ENCODE data around the gene LKAAEAR1. TPM values are rescaled to one million over a fixed set of nuclear protein-coding genes. Genes with fewer than 3 reads are reported as not detected.
A peak's percentile ranks its signal among the peaks of the same experiment; 100 is the strongest.

Gene LKAAEAR1
- total and polyA plus RNA-seq, 2 of the 13 experiments (the other 11 are each of a cell fraction or from before 2014, with no cell fraction given) = not detected

DNA sequence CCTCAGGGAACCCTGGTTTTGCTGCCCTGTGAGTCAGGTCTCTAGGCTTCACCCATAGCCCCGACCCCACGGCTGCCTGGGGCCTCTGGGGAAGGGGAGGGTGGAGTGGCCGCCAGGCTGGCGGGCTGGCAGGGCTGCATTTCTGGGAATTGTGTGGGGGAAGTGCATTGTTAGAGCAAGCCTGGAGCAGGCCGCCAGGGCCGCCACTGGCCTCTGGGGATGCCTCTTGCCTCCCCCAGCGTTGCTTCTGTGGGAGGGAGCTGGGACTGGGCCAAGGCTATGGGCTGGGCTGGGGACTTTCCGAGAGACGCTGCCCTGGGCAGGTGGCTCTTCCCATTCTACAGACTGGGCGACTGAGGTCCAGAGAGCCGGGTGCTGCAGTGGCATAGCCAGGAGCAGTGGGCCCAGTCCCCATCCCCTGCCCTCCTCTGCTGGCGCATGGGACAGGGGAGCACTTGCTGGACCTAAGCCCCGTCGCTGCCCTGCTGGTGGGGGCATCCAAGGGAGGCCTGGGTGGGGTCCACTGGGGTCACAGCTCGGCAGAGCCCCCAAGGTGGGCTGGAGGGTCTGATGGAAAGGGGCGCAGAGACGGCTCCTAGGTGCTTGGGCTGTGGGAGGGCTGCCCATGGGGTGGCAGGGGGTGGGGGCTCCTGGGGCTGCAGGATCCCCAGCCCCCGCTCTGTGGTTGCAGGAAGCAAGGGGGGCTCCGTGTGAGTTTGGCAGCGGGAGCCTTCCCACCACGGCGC, 28.1 kb downstream of the LKAAEAR1 start (continued):
- TF ChIP-seq, protein P1, sequence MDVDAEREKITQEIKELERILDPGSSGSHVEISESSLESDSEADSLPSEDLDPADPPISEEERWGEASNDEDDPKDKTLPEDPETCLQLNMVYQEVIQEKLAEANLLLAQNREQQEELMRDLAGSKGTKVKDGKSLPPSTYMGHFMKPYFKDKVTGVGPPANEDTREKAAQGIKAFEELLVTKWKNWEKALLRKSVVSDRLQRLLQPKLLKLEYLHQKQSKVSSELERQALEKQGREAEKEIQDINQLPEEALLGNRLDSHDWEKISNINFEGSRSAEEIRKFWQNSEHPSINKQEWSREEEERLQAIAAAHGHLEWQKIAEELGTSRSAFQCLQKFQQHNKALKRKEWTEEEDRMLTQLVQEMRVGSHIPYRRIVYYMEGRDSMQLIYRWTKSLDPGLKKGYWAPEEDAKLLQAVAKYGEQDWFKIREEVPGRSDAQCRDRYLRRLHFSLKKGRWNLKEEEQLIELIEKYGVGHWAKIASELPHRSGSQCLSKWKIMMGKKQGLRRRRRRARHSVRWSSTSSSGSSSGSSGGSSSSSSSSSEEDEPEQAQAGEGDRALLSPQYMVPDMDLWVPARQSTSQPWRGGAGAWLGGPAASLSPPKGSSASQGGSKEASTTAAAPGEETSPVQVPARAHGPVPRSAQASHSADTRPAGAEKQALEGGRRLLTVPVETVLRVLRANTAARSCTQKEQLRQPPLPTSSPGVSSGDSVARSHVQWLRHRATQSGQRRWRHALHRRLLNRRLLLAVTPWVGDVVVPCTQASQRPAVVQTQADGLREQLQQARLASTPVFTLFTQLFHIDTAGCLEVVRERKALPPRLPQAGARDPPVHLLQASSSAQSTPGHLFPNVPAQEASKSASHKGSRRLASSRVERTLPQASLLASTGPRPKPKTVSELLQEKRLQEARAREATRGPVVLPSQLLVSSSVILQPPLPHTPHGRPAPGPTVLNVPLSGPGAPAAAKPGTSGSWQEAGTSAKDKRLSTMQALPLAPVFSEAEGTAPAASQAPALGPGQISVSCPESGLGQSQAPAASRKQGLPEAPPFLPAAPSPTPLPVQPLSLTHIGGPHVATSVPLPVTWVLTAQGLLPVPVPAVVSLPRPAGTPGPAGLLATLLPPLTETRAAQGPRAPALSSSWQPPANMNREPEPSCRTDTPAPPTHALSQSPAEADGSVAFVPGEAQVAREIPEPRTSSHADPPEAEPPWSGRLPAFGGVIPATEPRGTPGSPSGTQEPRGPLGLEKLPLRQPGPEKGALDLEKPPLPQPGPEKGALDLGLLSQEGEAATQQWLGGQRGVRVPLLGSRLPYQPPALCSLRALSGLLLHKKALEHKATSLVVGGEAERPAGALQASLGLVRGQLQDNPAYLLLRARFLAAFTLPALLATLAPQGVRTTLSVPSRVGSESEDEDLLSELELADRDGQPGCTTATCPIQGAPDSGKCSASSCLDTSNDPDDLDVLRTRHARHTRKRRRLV (CRISPR knock-in tag; IDR thresholded peaks at IDR 0.05) = peak; percentile 17; the same call in 1 of the 2 replicates
- TF ChIP-seq ZMAT3 (CRISPR knock-in tag; conservative IDR thresholded peaks at IDR 0.05) = no peak
- TF ChIP-seq ZNF713 (CRISPR knock-in tag; IDR thresholded peaks at IDR 0.05) = 0 out of 2 replicates have a peak, but pooled peaks have one; percentile 26
- TF ChIP-seq ZNF513 (CRISPR knock-in tag; conservative IDR thresholded peaks at IDR 0.05) = no peak
- TF ChIP-seq, protein P2, sequence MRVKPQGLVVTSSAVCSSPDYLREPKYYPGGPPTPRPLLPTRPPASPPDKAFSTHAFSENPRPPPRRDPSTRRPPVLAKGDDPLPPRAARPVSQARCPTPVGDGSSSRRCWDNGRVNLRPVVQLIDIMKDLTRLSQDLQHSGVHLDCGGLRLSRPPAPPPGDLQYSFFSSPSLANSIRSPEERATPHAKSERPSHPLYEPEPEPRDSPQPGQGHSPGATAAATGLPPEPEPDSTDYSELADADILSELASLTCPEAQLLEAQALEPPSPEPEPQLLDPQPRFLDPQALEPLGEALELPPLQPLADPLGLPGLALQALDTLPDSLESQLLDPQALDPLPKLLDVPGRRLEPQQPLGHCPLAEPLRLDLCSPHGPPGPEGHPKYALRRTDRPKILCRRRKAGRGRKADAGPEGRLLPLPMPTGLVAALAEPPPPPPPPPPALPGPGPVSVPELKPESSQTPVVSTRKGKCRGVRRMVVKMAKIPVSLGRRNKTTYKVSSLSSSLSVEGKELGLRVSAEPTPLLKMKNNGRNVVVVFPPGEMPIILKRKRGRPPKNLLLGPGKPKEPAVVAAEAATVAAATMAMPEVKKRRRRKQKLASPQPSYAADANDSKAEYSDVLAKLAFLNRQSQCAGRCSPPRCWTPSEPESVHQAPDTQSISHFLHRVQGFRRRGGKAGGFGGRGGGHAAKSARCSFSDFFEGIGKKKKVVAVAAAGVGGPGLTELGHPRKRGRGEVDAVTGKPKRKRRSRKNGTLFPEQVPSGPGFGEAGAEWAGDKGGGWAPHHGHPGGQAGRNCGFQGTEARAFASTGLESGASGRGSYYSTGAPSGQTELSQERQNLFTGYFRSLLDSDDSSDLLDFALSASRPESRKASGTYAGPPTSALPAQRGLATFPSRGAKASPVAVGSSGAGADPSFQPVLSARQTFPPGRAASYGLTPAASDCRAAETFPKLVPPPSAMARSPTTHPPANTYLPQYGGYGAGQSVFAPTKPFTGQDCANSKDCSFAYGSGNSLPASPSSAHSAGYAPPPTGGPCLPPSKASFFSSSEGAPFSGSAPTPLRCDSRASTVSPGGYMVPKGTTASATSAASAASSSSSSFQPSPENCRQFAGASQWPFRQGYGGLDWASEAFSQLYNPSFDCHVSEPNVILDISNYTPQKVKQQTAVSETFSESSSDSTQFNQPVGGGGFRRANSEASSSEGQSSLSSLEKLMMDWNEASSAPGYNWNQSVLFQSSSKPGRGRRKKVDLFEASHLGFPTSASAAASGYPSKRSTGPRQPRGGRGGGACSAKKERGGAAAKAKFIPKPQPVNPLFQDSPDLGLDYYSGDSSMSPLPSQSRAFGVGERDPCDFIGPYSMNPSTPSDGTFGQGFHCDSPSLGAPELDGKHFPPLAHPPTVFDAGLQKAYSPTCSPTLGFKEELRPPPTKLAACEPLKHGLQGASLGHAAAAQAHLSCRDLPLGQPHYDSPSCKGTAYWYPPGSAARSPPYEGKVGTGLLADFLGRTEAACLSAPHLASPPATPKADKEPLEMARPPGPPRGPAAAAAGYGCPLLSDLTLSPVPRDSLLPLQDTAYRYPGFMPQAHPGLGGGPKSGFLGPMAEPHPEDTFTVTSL (CRISPR knock-in tag; IDR thresholded peaks at IDR 0.05; ENCODE audit: borderline replicate concordance) = no peak
- TF ChIP-seq SMARCE1 (IDR thresholded peaks at IDR 0.05; ENCODE audit: borderline replicate concordance) = no peak
- TF ChIP-seq SNAPC5 (CRISPR knock-in tag; IDR thresholded peaks at IDR 0.05; ENCODE audit: borderline replicate concordance) = peak; percentile 47; the same call in 1 of the 2 replicates
- no peak for TF ChIP-seq ZNF550 (CRISPR knock-in tag; IDR thresholded peaks at IDR 0.05; ENCODE audit: borderline replicate concordance)
- TF ChIP-seq, protein P3, sequence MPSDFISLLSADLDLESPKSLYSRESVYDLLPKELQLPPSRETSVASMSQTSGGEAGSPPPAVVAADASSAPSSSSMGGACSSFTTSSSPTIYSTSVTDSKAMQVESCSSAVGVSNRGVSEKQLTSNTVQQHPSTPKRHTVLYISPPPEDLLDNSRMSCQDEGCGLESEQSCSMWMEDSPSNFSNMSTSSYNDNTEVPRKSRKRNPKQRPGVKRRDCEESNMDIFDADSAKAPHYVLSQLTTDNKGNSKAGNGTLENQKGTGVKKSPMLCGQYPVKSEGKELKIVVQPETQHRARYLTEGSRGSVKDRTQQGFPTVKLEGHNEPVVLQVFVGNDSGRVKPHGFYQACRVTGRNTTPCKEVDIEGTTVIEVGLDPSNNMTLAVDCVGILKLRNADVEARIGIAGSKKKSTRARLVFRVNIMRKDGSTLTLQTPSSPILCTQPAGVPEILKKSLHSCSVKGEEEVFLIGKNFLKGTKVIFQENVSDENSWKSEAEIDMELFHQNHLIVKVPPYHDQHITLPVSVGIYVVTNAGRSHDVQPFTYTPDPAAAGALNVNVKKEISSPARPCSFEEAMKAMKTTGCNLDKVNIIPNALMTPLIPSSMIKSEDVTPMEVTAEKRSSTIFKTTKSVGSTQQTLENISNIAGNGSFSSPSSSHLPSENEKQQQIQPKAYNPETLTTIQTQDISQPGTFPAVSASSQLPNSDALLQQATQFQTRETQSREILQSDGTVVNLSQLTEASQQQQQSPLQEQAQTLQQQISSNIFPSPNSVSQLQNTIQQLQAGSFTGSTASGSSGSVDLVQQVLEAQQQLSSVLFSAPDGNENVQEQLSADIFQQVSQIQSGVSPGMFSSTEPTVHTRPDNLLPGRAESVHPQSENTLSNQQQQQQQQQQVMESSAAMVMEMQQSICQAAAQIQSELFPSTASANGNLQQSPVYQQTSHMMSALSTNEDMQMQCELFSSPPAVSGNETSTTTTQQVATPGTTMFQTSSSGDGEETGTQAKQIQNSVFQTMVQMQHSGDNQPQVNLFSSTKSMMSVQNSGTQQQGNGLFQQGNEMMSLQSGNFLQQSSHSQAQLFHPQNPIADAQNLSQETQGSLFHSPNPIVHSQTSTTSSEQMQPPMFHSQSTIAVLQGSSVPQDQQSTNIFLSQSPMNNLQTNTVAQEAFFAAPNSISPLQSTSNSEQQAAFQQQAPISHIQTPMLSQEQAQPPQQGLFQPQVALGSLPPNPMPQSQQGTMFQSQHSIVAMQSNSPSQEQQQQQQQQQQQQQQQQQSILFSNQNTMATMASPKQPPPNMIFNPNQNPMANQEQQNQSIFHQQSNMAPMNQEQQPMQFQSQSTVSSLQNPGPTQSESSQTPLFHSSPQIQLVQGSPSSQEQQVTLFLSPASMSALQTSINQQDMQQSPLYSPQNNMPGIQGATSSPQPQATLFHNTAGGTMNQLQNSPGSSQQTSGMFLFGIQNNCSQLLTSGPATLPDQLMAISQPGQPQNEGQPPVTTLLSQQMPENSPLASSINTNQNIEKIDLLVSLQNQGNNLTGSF (CRISPR knock-in tag; IDR thresholded peaks at IDR 0.05) = no peak; the same call in 1 of the 2 replicates
- TF ChIP-seq ZNF3 (CRISPR knock-in tag; IDR thresholded peaks at IDR 0.05) = peak; percentile 68

Data from HepG2 (cell line).